NT2/D1 (cell line): ENCODE data around the gene TMEM204.

Experiments used
- YY1 ChIP-seq: IDR thresholded peaks from 2 replicates; pipeline ENCODE4 v1.6.1; 2011; ENCODE audit not compliant: insufficient read length, insufficient read depth
- ZNF274 ChIP-seq: IDR thresholded peaks from 2 replicates; pipeline ENCODE4 v1.6.1; 2011; ENCODE audit warnings: mild to moderate bottlenecking, low read depth, low read length

- TF ChIP-seq ZNF274 (no peak), YY1 (no peak)
Observed at GRCh38 chr16:1573301-1573700, 39.8 kb downstream of the TMEM204 start.
